ENCODE measurements around the gene HIVEP3.

The HIVEP3 gene

DNA sequence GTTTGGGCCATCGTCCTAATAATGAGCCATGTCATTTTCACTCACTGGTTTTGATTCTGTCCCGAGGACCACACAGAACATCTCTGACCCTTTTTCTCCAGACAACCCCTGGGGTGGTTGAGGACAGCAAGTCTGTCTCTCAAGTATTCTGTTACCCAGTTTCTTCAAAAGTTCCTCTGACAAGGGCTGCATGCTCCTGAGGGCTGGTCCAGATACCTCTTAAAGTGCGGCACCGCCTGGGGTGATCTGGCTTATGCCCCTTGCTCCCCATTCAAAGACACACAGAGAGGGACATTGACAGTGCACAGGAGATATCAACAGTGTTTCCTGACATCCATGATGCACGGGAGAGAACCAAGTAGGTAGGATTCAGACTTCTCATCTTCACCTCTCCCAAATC lies 301.4 kb downstream of the HIVEP3 start:
- H3K27me3 ChIP-seq (ENCODE audit: control insufficient read depth, insufficient read depth, low read length) = no peaks in the 10 kb centered on the region
- H3K9ac ChIP-seq = no peak overlapping the region
- no peak overlapping the region for H2AFZ ChIP-seq
- no peak overlapping the region for H3K4me3 ChIP-seq (ENCODE audit: low read depth, low read length)
- H3K4me2 ChIP-seq (ENCODE audit: low read length) = no peak overlapping the region
- H3K9me3 ChIP-seq (ENCODE audit: control insufficient read depth, low read length) = no peaks in the 10 kb centered on the region
- no peak overlapping the region for H3K27ac ChIP-seq
- H3K4me1 ChIP-seq = peaks cover 5% of the 10 kb centered on the region
- H3K79me2 ChIP-seq = no peaks in the 10 kb centered on the region
- TF ChIP-seq, protein P1, sequence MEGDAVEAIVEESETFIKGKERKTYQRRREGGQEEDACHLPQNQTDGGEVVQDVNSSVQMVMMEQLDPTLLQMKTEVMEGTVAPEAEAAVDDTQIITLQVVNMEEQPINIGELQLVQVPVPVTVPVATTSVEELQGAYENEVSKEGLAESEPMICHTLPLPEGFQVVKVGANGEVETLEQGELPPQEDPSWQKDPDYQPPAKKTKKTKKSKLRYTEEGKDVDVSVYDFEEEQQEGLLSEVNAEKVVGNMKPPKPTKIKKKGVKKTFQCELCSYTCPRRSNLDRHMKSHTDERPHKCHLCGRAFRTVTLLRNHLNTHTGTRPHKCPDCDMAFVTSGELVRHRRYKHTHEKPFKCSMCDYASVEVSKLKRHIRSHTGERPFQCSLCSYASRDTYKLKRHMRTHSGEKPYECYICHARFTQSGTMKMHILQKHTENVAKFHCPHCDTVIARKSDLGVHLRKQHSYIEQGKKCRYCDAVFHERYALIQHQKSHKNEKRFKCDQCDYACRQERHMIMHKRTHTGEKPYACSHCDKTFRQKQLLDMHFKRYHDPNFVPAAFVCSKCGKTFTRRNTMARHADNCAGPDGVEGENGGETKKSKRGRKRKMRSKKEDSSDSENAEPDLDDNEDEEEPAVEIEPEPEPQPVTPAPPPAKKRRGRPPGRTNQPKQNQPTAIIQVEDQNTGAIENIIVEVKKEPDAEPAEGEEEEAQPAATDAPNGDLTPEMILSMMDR (IDR thresholded peaks at IDR 0.05) = no peak
- no peaks in the 10 kb centered on the region for H3K36me3 ChIP-seq (ENCODE audit: control insufficient read depth, insufficient read depth, low read length)

DNA sequence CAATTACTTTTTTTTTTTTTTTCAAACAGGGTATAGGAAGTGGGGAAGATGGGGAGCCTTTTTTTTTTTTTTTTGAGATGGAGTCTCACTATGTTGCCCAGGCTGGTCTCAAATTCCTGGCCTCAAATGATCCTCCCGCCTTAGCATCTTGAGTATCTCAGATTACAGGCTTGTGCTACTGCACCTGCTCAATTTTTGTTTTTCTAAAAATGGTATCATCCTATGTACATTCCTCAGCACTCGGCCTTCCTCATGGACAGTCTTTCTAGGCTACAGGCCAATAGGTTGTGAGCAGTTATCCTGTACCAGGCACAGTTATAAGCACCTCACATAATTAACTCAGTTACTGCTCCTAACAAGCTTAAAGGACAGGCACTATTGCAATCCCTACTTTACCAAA lies 302.2 kb downstream of the HIVEP3 start:
- no peak overlapping the region for H3K4me2 ChIP-seq (ENCODE audit: low read length)
- no peak overlapping the region for H3K9ac ChIP-seq
- no peak overlapping the region for H3K4me3 ChIP-seq (ENCODE audit: low read depth, low read length)
- no peaks in the 10 kb centered on the region for H3K36me3 ChIP-seq (ENCODE audit: control insufficient read depth, insufficient read depth, low read length)
- TF ChIP-seq, protein P1 (IDR thresholded peaks at IDR 0.05) = no peak
- H3K9me3 ChIP-seq (ENCODE audit: control insufficient read depth, low read length) = no peaks in the 10 kb centered on the region
- peaks cover 5% of the 10 kb centered on the region for H3K4me1 ChIP-seq
- no peak overlapping the region for H3K27ac ChIP-seq
- no peak overlapping the region for H2AFZ ChIP-seq
- no peaks in the 10 kb centered on the region for H3K27me3 ChIP-seq (ENCODE audit: control insufficient read depth, insufficient read depth, low read length)
- H3K79me2 ChIP-seq = no peaks in the 10 kb centered on the region

DNA sequence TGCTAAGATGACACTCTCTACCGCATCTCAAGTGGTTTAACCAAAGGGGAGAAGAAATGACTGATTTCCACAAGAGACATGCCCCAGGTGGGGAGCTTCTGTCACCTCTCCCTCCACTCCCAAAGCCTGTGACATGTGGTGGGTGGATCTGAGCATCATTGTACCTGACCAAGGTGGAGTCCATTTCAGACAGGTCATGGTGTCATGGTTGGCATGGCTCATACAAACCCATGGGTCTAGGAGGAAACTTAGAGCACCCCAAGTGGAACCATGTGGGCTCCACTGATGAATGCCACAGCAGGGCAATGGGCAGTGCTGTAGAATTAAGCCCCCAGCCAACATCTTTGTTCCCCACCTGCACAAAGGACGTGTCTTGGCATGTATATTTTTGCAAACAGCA lies 302.7 kb downstream of the HIVEP3 start:
- Histone ChIP-seq H3K27me3 (ENCODE audit: control insufficient read depth, insufficient read depth, low read length) (no peaks in the 10 kb centered on the region), H3K9ac (no peak overlapping the region), H3K79me2 (no peaks in the 10 kb centered on the region), H3K4me2 (ENCODE audit: low read length) (no peak overlapping the region), H3K36me3 (ENCODE audit: control insufficient read depth, insufficient read depth, low read length) (no peaks in the 10 kb centered on the region), H3K9me3 (ENCODE audit: control insufficient read depth, low read length) (no peaks in the 10 kb centered on the region), H3K4me1 (peaks cover 5% of the 10 kb centered on the region), H3K27ac (no peak overlapping the region), H2AFZ (no peak overlapping the region), H3K4me3 (ENCODE audit: low read depth, low read length) (no peak overlapping the region)
- TF ChIP-seq, protein P1 (IDR thresholded peaks at IDR 0.05) = no peak

GRCh38 chr1:41615316-41615715 lies 303.4 kb downstream of the HIVEP3 start:
- Histone ChIP-seq H3K4me3 (ENCODE audit: low read depth, low read length) (no peak overlapping the region), H3K79me2 (no peaks in the 10 kb centered on the region), H3K27me3 (ENCODE audit: control insufficient read depth, insufficient read depth, low read length) (no peaks in the 10 kb centered on the region), H3K36me3 (ENCODE audit: control insufficient read depth, insufficient read depth, low read length) (no peaks in the 10 kb centered on the region), H3K9me3 (ENCODE audit: control insufficient read depth, low read length) (no peaks in the 10 kb centered on the region), H3K4me1 (peaks cover 5% of the 10 kb centered on the region), H3K27ac (no peak overlapping the region), H3K4me2 (ENCODE audit: low read length) (no peak overlapping the region), H3K9ac (no peak overlapping the region), H2AFZ (no peak overlapping the region)
- TF ChIP-seq, protein P1 (IDR thresholded peaks at IDR 0.05) = no peak

DNA sequence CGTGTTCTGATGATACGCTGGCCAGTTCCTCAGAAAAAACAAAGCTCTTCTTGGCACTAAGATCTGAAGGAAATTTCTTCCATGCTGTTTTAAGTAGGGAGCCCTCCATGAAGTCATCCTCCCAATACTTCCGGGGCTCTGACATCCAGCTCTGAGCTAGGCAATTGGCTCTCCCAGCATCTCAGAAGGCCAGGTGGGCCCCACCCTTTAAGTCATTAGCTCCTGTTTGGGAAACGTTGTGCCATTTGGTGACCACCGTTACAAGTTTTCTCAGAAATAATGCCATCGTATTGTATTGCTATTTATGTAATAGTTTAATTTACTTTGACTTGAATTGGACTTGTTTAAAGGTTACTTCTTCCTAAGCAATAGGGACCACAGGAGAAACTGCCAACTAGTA lies 303.9 kb downstream of the HIVEP3 start:
- Histone ChIP-seq H3K4me2 (ENCODE audit: low read length) (no peak overlapping the region), H3K9me3 (ENCODE audit: control insufficient read depth, low read length) (no peaks in the 10 kb centered on the region), H3K9ac (no peak overlapping the region), H2AFZ (no peak overlapping the region), H3K4me3 (ENCODE audit: low read depth, low read length) (no peak overlapping the region), H3K36me3 (ENCODE audit: control insufficient read depth, insufficient read depth, low read length) (no peaks in the 10 kb centered on the region), H3K27me3 (ENCODE audit: control insufficient read depth, insufficient read depth, low read length) (no peaks in the 10 kb centered on the region), H3K4me1 (peaks cover 5% of the 10 kb centered on the region), H3K79me2 (no peaks in the 10 kb centered on the region), H3K27ac (no peak overlapping the region)
- TF ChIP-seq, protein P1 (IDR thresholded peaks at IDR 0.05) = no peak

Data from parathyroid adenoma (tissue), 2 donors.